ENCODE data around the gene PRR30. TPM values are rescaled to one million over a fixed set of nuclear protein-coding genes. Genes with fewer than 3 reads are reported as not detected.

Gene PRR30
- total RNA-seq, 2 experiments from 2014 or later, result not detected

DNA sequence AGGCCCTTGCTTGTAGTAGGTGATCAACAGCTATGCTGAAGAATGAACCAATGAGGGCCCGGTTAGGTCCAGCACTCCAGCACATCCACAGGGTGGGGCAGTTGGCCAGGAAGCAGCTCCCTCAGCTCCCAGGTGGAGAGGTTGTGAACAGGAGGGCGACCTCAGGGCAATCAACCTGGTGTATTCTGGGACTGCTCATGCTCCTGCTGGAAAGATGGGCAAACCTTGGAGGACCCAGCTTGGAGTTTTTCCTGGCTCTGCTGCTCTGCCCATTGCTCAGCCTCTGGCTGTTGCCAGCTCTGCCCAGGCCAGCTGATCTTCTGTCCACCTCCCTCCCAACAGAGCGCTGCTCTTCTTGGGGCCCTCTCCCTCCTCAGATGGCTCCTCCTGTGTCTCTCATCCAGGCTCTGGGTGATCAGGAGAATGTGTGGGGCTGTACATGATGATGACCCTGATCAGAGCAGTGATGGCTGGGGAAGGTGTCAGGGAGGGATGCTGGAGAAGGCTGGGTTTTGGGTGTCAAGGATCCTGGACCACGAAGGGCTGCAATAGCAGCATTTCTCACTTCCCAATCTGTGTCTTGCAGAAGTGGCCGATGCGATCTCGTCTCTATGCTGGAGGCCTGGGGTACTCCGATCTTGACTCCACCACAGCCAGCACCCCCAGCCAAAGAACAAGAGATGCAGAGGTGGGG, 13.0 kb upstream of the PRR30 start:
- Mint-ChIP-seq H3K9me3 (no peaks in the 10 kb centered on the region), H3K27ac (no peak overlapping the region), H3K4me3 (no peak overlapping the region), H3K36me3 (ENCODE audit: low read depth) (no peaks in the 10 kb centered on the region), H3K27me3 (peaks cover 4% of the 10 kb centered on the region), H3K4me1 (ENCODE audit: low read depth) (no peaks in the 10 kb centered on the region)
- H3K27me3 ChIP-seq (ENCODE audit: control insufficient read depth in 1 of 2, insufficient read depth in 2 of 2, low read length in 2 of 2), result peaks cover 0 to 4% of the 10 kb centered on the region in 2 experiments
- ATAC-seq (ENCODE audit: poor library complexity) (no peak), DNase-seq (no peak)
- no peaks in the 10 kb centered on the region for H3K9me3 ChIP-seq (ENCODE audit: control insufficient read depth in 1 of 2, insufficient read depth in 1 of 2, low read length in 2 of 2)
- no peaks in the 10 kb centered on the region for H3K36me3 ChIP-seq (ENCODE audit: insufficient read depth, low read length)
- intact Hi-C loops (cut with DNase I, micrococcal nuclease), result loop anchor here in 1 of 2 experiments (5.0 kb wide), 1 partner anchor 45 kb away; no protein-coding TSS in a partner anchor
- H3K27ac ChIP-seq (ENCODE audit: low read depth in 1 of 2, low read length in 2 of 2), result no peak overlapping the region
- ChIA-PET CTCF (no interaction called here), POLR2A (interaction anchor here (1.2 kb wide), 1 partner anchor 101 kb away, joined by 3 read pairs; the partner anchor contains the start of gene AGBL5)
- TF ChIP-seq, protein P1, sequence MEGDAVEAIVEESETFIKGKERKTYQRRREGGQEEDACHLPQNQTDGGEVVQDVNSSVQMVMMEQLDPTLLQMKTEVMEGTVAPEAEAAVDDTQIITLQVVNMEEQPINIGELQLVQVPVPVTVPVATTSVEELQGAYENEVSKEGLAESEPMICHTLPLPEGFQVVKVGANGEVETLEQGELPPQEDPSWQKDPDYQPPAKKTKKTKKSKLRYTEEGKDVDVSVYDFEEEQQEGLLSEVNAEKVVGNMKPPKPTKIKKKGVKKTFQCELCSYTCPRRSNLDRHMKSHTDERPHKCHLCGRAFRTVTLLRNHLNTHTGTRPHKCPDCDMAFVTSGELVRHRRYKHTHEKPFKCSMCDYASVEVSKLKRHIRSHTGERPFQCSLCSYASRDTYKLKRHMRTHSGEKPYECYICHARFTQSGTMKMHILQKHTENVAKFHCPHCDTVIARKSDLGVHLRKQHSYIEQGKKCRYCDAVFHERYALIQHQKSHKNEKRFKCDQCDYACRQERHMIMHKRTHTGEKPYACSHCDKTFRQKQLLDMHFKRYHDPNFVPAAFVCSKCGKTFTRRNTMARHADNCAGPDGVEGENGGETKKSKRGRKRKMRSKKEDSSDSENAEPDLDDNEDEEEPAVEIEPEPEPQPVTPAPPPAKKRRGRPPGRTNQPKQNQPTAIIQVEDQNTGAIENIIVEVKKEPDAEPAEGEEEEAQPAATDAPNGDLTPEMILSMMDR (IDR thresholded peaks at IDR 0.05), result no peak
- no peaks in the 10 kb centered on the region for H3K4me1 ChIP-seq (ENCODE audit: insufficient read depth, low read length)
- no peak overlapping the region for H3K4me3 ChIP-seq (ENCODE audit: low read length)

DNA sequence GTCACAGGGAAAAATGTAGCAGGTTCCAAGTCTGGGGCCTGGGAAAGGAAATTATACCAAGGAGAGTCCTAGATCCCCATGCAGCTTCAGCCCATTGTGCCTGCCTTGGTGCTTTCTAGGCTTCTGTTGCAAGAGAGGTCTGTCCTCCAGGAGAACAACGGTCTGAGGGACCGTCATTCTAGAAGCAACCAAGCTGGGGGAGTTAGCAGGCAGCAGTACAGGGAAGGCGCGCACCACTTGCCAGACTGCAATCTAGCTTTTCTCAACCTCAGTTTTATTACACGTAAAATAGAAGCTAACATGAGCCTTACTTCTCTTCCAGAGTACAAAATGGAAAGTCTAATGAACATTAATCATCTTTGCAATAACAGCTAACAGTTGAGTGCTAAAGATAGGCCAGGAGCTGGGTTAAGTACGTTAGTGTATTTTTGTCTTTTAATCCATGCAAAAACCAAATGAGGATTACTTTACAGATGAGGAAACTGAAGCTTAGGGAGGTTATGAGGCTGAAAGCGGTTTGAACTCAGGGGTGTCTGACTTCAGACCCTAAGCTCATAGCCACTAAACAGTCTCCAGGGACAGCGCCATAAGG, 11.5 kb upstream of the PRR30 start:
- DNase-seq (no peak), ATAC-seq (ENCODE audit: poor library complexity) (no peak)
- Mint-ChIP-seq H3K36me3 (ENCODE audit: low read depth) (no peaks in the 10 kb centered on the region), H3K9me3 (no peaks in the 10 kb centered on the region), H3K27me3 (peaks cover 14% of the 10 kb centered on the region), H3K4me1 (ENCODE audit: low read depth) (no peaks in the 10 kb centered on the region), H3K4me3 (no peak overlapping the region), H3K27ac (no peak overlapping the region)
- intact Hi-C loops (cut with DNase I, micrococcal nuclease), result loop anchor here in 1 of 2 experiments (5.0 kb wide), 1 partner anchor 47 kb away; no protein-coding TSS in a partner anchor
- TF ChIP-seq, protein P1 (IDR thresholded peaks at IDR 0.05), result no peak
- Histone ChIP-seq H3K36me3 (ENCODE audit: insufficient read depth, low read length) (no peaks in the 10 kb centered on the region), H3K4me1 (ENCODE audit: insufficient read depth, low read length) (no peaks in the 10 kb centered on the region), H3K4me3 (ENCODE audit: low read length) (no peak overlapping the region), H3K27ac (ENCODE audit: low read depth in 1 of 2, low read length in 2 of 2) (no peak overlapping the region), H3K9me3 (ENCODE audit: control insufficient read depth in 1 of 2, insufficient read depth in 1 of 2, low read length in 2 of 2) (no peaks in the 10 kb centered on the region), H3K27me3 (ENCODE audit: control insufficient read depth in 1 of 2, insufficient read depth in 2 of 2, low read length in 2 of 2) (peaks cover 0 to 4% of the 10 kb centered on the region in 2 experiments)
- ChIA-PET POLR2A (interaction anchor here (0.6 kb wide), 1 partner anchor 292 kb away, joined by 3 read pairs; no protein-coding TSS in a partner anchor), CTCF (no interaction called here)

DNA sequence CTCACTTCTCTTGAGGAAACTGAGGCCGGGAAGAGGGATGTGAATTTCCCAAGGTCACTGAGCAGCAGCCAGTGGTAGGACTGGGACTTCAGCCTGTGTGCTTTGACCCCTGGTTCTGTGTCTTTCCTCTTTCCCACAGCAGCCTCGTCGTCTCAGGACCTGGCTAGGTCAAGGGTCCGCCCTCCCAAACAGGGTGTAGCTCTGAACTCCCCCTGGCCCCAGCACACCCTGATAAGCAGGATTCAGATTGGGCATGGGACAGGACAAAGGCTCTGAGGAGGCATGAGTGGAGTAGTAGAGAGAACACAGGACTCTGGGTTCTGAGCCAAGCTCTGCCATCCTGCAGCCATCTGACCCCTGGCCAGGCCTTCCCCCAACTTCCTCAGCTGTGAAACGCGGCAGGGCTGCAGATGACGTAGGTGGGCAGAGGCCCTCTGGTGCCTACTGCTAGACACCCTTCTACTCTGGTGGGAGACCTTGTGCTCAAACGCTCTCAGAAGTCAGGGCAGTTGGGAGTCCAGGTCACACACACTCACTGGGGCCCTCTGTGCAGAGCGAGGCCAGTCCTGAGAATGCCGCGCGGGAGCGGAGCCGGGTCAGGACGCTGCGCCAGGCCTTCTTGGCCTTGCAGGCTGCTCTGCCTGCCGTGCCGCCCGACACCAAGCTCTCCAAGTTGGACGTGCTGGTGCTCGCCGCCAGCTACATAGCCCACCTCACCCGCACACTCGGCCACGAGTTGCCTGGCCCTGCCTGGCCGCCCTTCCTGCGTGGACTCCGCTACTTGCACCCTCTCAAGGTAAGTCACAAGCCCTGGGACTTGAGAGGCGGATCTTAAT, 10.6 kb upstream of the PRR30 start:
- intact Hi-C loops (cut with DNase I, micrococcal nuclease), result loop anchor here in 1 of 2 experiments (5.0 kb wide), 2 partner anchors 37 to 48 kb away; no protein-coding TSS in a partner anchor
- Mint-ChIP-seq H3K4me1 (ENCODE audit: low read depth) (no peaks in the 10 kb centered on the region), H3K27me3 (peaks cover 17% of the 10 kb centered on the region), H3K9me3 (no peaks in the 10 kb centered on the region), H3K4me3 (no peak overlapping the region), H3K36me3 (ENCODE audit: low read depth) (no peaks in the 10 kb centered on the region), H3K27ac (no peak overlapping the region)
- DNase-seq (no peak), ATAC-seq (ENCODE audit: poor library complexity) (no peak)
- no peaks in the 10 kb centered on the region for H3K9me3 ChIP-seq (ENCODE audit: control insufficient read depth in 1 of 2, insufficient read depth in 1 of 2, low read length in 2 of 2)
- ChIA-PET CTCF (no interaction called here), POLR2A (interaction anchor here (0.6 kb wide), 1 partner anchor 292 kb away, joined by 3 read pairs; no protein-coding TSS in a partner anchor)
- H3K4me1 ChIP-seq (ENCODE audit: insufficient read depth, low read length), result no peaks in the 10 kb centered on the region
- peaks cover 0 to 4% of the 10 kb centered on the region in 2 experiments for H3K27me3 ChIP-seq (ENCODE audit: control insufficient read depth in 1 of 2, insufficient read depth in 2 of 2, low read length in 2 of 2)
- no peak overlapping the region for H3K4me3 ChIP-seq (ENCODE audit: low read length)
- no peak overlapping the region for H3K27ac ChIP-seq (ENCODE audit: low read depth in 1 of 2, low read length in 2 of 2)
- TF ChIP-seq, protein P1 (IDR thresholded peaks at IDR 0.05), result no peak
- H3K36me3 ChIP-seq (ENCODE audit: insufficient read depth, low read length), result no peaks in the 10 kb centered on the region

Data from CD4-positive, alpha-beta T cell (primary cell).